Large intestine (tissue), 3 donors: ENCODE data around the gene FBXW9. TPM values are rescaled to one million over a fixed set of nuclear protein-coding genes. Genes with fewer than 3 reads are reported as not detected.
"Not testable (repeated sequence)": the region's sequence is repeated elsewhere in the genome, so short reads cannot be mapped to it uniquely, and the experiment has no call there.

Source experiments
- DNase-seq, 2 donors: peaks; one replicate each; pipeline versions ENCODE4 v3.0.0 to v3.0.0-alpha.2; 2013
- H3K27ac ChIP-seq: one replicate; pipeline ENCODE4 v1.5.1; 2013; ENCODE audit warnings: low read length
- H3K27me3 ChIP-seq: 2 replicates; pipeline ENCODE4 v1.6.1; 2013; ENCODE audit warnings: low read length; ENCODE audit not compliant: control insufficient read depth, insufficient read depth
- H3K36me3 ChIP-seq: 2 replicates; pipeline ENCODE4 v1.6.1; 2013; ENCODE audit warnings: low read length; ENCODE audit not compliant: control insufficient read depth, insufficient read depth
- H3K4me1 ChIP-seq: one replicate; pipeline ENCODE4 v1.6.1; 2013; ENCODE audit warnings: low read length; ENCODE audit not compliant: control insufficient read depth, insufficient read depth
- H3K4me3 ChIP-seq: one replicate; pipeline ENCODE4 v1.5.1; 2013; ENCODE audit warnings: low read length
- H3K9me3 ChIP-seq: one replicate; pipeline ENCODE4 v1.6.1; 2013; ENCODE audit warnings: mild to moderate bottlenecking, low read depth, low read length, moderate library complexity; ENCODE audit not compliant: control insufficient read depth
- WGBS: methylation state at CpG from one replicate; pipeline ENCODE4 v1.1.5; 2013; ENCODE audit warnings: low lambda C conversion rate; ENCODE audit not compliant: insufficient coverage; 5-methylcytosine and 5-hydroxymethylcytosine counted together
- polyA plus RNA-seq: library from polyadenylated mRNA; unstranded; fragments of 120-200 nt; gene quantifications from one replicate; pipeline ENCODE4 v1.2.1, GENCODE V29; 2013

FBXW9 gene
- polyA plus RNA-seq, 1 donor, result 9.5 TPM

- Histone ChIP-seq H3K27me3 (no peaks in the 10 kb centered on the region), H3K27ac (no peak overlapping the region), H3K9me3 (peaks cover 3% of the 10 kb centered on the region), H3K4me3 (no peak overlapping the region), H3K4me1 (no peaks in the 10 kb centered on the region), H3K36me3 (peaks cover 74% of the 10 kb centered on the region)
- DNase-seq, result no peak
- WGBS, result no CpG with 5 or more reads among the region's 15 CpGs
Measured at GRCh38 chr19:12715102-12715501, 18.7 kb upstream of the FBXW9 start.

- H3K27me3 ChIP-seq, DNase-seq, H3K4me3 ChIP-seq, H3K4me1 ChIP-seq, H3K9me3 ChIP-seq, H3K27ac ChIP-seq: not testable (repeated sequence)
- H3K36me3 ChIP-seq, result peaks cover 74% of the 10 kb centered on the region
- 93% methylated on average over 2 of the region's 9 CpGs for WGBS
Measured at GRCh38 chr19:12713304-12713703, 16.9 kb upstream of the FBXW9 start.

GRCh38 chr19:12712077-12712476, 15.6 kb upstream of the FBXW9 start:
- H3K27ac ChIP-seq, H3K4me1 ChIP-seq, H3K4me3 ChIP-seq, H3K9me3 ChIP-seq, H3K27me3 ChIP-seq, DNase-seq: not testable (repeated sequence)
- peaks cover 79% of the 10 kb centered on the region for H3K36me3 ChIP-seq
- WGBS, result no CpG with 5 or more reads among the region's 14 CpGs

GRCh38 chr19:12711187-12711586, 14.8 kb upstream of the FBXW9 start:
- Histone ChIP-seq H3K27ac (no peak overlapping the region), H3K4me3 (no peak overlapping the region), H3K36me3 (peaks cover 81% of the 10 kb centered on the region), H3K4me1 (no peaks in the 10 kb centered on the region), H3K27me3 (no peaks in the 10 kb centered on the region), H3K9me3 (peaks cover 3% of the 10 kb centered on the region)
- DNase-seq, result no peak
- WGBS, result no CpG with 5 or more reads among the region's 17 CpGs

GRCh38 chr19:12708641-12709040, 12.2 kb upstream of the FBXW9 start:
- no peaks in the 10 kb centered on the region for H3K4me1 ChIP-seq
- H3K9me3 ChIP-seq, result no peaks in the 10 kb centered on the region
- no peaks in the 10 kb centered on the region for H3K27me3 ChIP-seq
- H3K27ac ChIP-seq, result no peak overlapping the region
- DNase-seq, result no peak
- peaks cover 81% of the 10 kb centered on the region for H3K36me3 ChIP-seq
- WGBS, result 100% methylated on average over 1 of the region's 8 CpGs
- H3K4me3 ChIP-seq, result no peak overlapping the region

GRCh38 chr19:12706332-12706718, 9.9 kb upstream of the FBXW9 start:
- WGBS, result no CpG with 5 or more reads among the region's 13 CpGs
- H3K4me3 ChIP-seq, result no peak overlapping the region
- DNase-seq, result no peak
- peaks cover 89% of the 10 kb centered on the region for H3K36me3 ChIP-seq
- H3K9me3 ChIP-seq, result no peaks in the 10 kb centered on the region
- H3K27me3 ChIP-seq, result no peaks in the 10 kb centered on the region
- H3K4me1 ChIP-seq, result no peaks in the 10 kb centered on the region
- H3K27ac ChIP-seq, result no peak overlapping the region

- Histone ChIP-seq H3K4me1 (no peaks in the 10 kb centered on the region), H3K27me3 (no peaks in the 10 kb centered on the region), H3K9me3 (no peaks in the 10 kb centered on the region), H3K4me3 (no peak overlapping the region), H3K36me3 (peaks cover 90% of the 10 kb centered on the region), H3K27ac (no peak overlapping the region)
- no peak for DNase-seq
- no CpG with 5 or more reads among the region's 29 CpGs for WGBS
Measured at GRCh38 chr19:12705654-12706331, 9.4 kb upstream of the FBXW9 start.

GRCh38 chr19:12705169-12705568, 8.7 kb upstream of the FBXW9 start:
- H3K4me3 ChIP-seq, result no peak overlapping the region
- no CpG with 5 or more reads among the region's 13 CpGs for WGBS
- no peak overlapping the region for H3K27ac ChIP-seq
- H3K4me1 ChIP-seq, result no peaks in the 10 kb centered on the region
- H3K27me3 ChIP-seq, result no peaks in the 10 kb centered on the region
- DNase-seq, result no peak
- peaks cover 88% of the 10 kb centered on the region for H3K36me3 ChIP-seq
- no peaks in the 10 kb centered on the region for H3K9me3 ChIP-seq

GRCh38 chr19:12703046-12703445, 6.6 kb upstream of the FBXW9 start:
- Histone ChIP-seq H3K36me3 (peaks cover 85% of the 10 kb centered on the region), H3K9me3 (no peaks in the 10 kb centered on the region), H3K4me1 (no peaks in the 10 kb centered on the region), H3K27me3 (no peaks in the 10 kb centered on the region), H3K27ac (no peak overlapping the region), H3K4me3 (no peak overlapping the region)
- DNase-seq, result no peak
- no CpG with 5 or more reads among the region's 9 CpGs for WGBS

GRCh38 chr19:12701596-12702282, 5.3 kb upstream of the FBXW9 start:
- WGBS, result no CpG with 5 or more reads among the region's 33 CpGs
- DNase-seq, result no peak
- Histone ChIP-seq H3K9me3 (no peaks in the 10 kb centered on the region), H3K4me3 (no peak overlapping the region), H3K36me3 (peaks cover 75% of the 10 kb centered on the region), H3K27me3 (no peaks in the 10 kb centered on the region), H3K4me1 (peaks cover 5% of the 10 kb centered on the region), H3K27ac (no peak overlapping the region)

GRCh38 chr19:12698138-12698537, 1.7 kb upstream of the FBXW9 start:
- 100% methylated on average over 1 of the region's 6 CpGs for WGBS
- Histone ChIP-seq H3K4me1 (peaks cover 12% of the 10 kb centered on the region), H3K27me3 (no peaks in the 10 kb centered on the region), H3K36me3 (peaks cover 41% of the 10 kb centered on the region), H3K9me3 (no peaks in the 10 kb centered on the region), H3K4me3 (no peak overlapping the region), H3K27ac (no peak overlapping the region)
- no peak for DNase-seq
